K562 (cell line): ENCODE data around the gene MARS1. TPM values are rescaled to one million over a fixed set of nuclear protein-coding genes. Genes with fewer than 3 reads are reported as not detected.

ENCODE experiments used
- DDX20 ChIP-seq: fragments of 450-650 bp; IDR thresholded peaks from 2 replicates; pipeline ENCODE4 v1.6.1; 2016; ENCODE audit warnings: missing genetic modification characterization, low read depth, mild to moderate bottlenecking, missing compliant biosample characterization, moderate library complexity
- E2F4 ChIP-seq: sonication (generic); formaldehyde crosslinking; IDR thresholded peaks from 2 replicates; pipeline ENCODE4 v1.8.0; 2022; ENCODE audit warnings: mild to moderate bottlenecking, low read depth, missing genetic modification reagents
- ELF2 ChIP-seq: fragments of 250-450 bp; sonication (Bioruptor Pico); IDR thresholded peaks from 2 replicates; pipeline ENCODE4 v1.5.0; 2021; ENCODE audit warnings: mild to moderate bottlenecking
- HEY1 ChIP-seq: fragments of 250-450 bp; sonication (Bioruptor Pico); IDR thresholded peaks from 2 replicates; pipeline ENCODE4 v1.5.0; 2020; ENCODE audit warnings: mild to moderate bottlenecking, moderate library complexity, borderline replicate concordance
- HLTF ChIP-seq: fragments of 450-650 bp; IDR thresholded peaks from 2 replicates; pipeline ENCODE4 v1.6.1; 2016
- IRF2 ChIP-seq: sonication (generic); formaldehyde crosslinking; IDR thresholded peaks from 2 replicates; pipeline ENCODE4 v1.8.1; 2022; ENCODE audit warnings: mild to moderate bottlenecking, missing genetic modification reagents
- MXD1 ChIP-seq: fragments of 250-450 bp; sonication (Bioruptor Pico); IDR thresholded peaks from 2 replicates; pipeline ENCODE4 v1.8.0; 2021; ENCODE audit warnings: borderline replicate concordance, mild to moderate bottlenecking, moderate library complexity; ENCODE audit not compliant: poor library complexity, severe bottlenecking
- PHF21A ChIP-seq: fragments of 450-650 bp; IDR thresholded peaks from 2 replicates; pipeline ENCODE4 v1.6.1; 2017; ENCODE audit warnings: low read depth, borderline replicate concordance
- RAD21 ChIP-seq, 2 experiments: fragments of 250-450 bp in 1 of 2; fragments of 450-650 bp in 1 of 2; sonication (Bioruptor Pico) in 1 of 2; formaldehyde crosslinking in 1 of 2; IDR thresholded peaks in 1 of 2; conservative IDR thresholded peaks in 1 of 2; 2 replicates each; pipeline versions ENCODE4 v1.4.0 to v1.8.0; 2020 to 2022; ENCODE audit warnings: mild to moderate bottlenecking in 2 of 2, moderate library complexity in 1 of 2
- RUNX1 ChIP-seq: sonication (generic); IDR thresholded peaks from 2 replicates; pipeline ENCODE4 v1.6.1; 2016; ENCODE audit warnings: antibody characterized with exemption, low read depth
- SRSF1 ChIP-seq: fragments of 200-400 bp; formaldehyde crosslinking; IDR thresholded peaks from 2 replicates; pipeline ENCODE4 v1.6.1; 2017; ENCODE audit warnings: mild to moderate bottlenecking, low read depth, low read length, moderate library complexity
- STAT5A ChIP-seq: IDR thresholded peaks from 2 replicates; pipeline ENCODE4 v1.6.1; 2012; ENCODE audit warnings: low read length, inconsistent platforms, borderline replicate concordance
- TCF7L2 ChIP-seq: fragments of 150-350 bp; IDR thresholded peaks from 2 replicates; pipeline ENCODE4 v1.6.1; 2016; ENCODE audit warnings: low read depth, mild to moderate bottlenecking, low read length, moderate library complexity
- ZNF324 ChIP-seq: fragments of 250-450 bp; sonication (Bioruptor Pico); IDR thresholded peaks from 2 replicates; pipeline ENCODE4 v1.4.0; 2020; ENCODE audit warnings: mild to moderate bottlenecking
- ZNF79 ChIP-seq: fragments of 250-450 bp; sonication (Bioruptor Pico); IDR thresholded peaks from 2 replicates; pipeline ENCODE4 v1.4.0; 2020; ENCODE audit warnings: low read depth, mild to moderate bottlenecking, moderate library complexity
- ZSCAN32 ChIP-seq: fragments of 450-650 bp; formaldehyde crosslinking; IDR thresholded peaks from 2 replicates; pipeline ENCODE4 v1.4.0; 2020; ENCODE audit warnings: mild to moderate bottlenecking, moderate library complexity
- polyA plus RNA-seq, 8 experiments: library from polyadenylated mRNA; depleted of rRNA in 4 of 8; stranded (reverse) in 5 of 8; unstranded in 3 of 8; fragments of >200 nt; fragmentation: Nextera tagmentation in 2 of 8; fragmentation: Illumina TruSeq in 1 of 8; extraction: Ambion mirVana in 2 of 8; extraction: Trizol in 1 of 8; gene quantifications; 2 replicates each; pipeline versions ENCODE4 v1.2.1 to v1.2.3, GENCODE V29; 2011 to 2014; ENCODE audit warnings: inconsistent platforms in 1 of 8, missing spikeins in 1 of 8
- total RNA-seq, 7 experiments: library from RNA; depleted of rRNA in 6 of 7; stranded (reverse); fragments of >200 nt in 6 of 7; fragmentation: Illumina TruSeq in 2 of 7; extraction: Trizol in 2 of 7; gene quantifications; 2 replicates each; pipeline versions ENCODE4 v1.2.1 to v1.2.3, GENCODE V29; 2011 to 2021; ENCODE audit warnings: low replicate concordance in 1 of 7
- TF ChIP-seq, protein P1 (sequence below): IDR thresholded peaks from 3 replicates; pipeline ENCODE4 v1.6.1; 2011; ENCODE audit warnings: borderline replicate concordance, mild to moderate bottlenecking; ENCODE audit not compliant: insufficient read length, insufficient read depth
- TF ChIP-seq, protein P2 (sequence below): fragments of 250-450 bp; sonication (Bioruptor Pico); IDR thresholded peaks from 2 replicates; pipeline ENCODE4 v1.8.0; 2022; ENCODE audit warnings: moderate library complexity, mild to moderate bottlenecking, inconsistent platforms

The MARS1 gene
- total and polyA plus RNA-seq, 9 of the 15 experiments (the other 6 are each of a cell fraction or from before 2014, with no cell fraction given) = 117 to 382 (median 220) TPM

DNA sequence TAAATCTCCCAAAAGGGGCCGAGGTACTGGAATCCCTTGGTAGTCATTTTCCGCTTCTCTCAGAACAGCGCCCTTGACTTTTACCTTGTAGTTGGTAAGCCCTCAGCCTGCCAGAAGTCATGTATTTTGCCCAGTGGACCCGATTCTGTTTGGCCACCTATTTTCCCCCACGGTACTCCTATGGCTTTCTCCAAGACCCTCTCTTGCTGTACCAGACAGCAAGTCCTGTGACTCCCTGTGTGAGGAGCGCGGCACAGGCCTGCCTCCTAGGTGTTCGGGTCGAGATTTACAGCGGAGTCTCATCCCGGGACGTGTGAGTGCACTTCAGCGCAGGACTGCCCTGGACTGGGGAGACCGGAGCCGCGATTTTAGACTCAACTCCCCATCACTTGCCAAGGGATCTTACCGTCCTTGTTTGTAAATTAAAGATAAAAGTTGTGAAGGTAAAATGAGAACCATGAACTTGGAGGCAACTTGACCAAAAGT lies 33.7 kb downstream of the MARS1 start (continued):
- TF ChIP-seq ELF2 (no peak), DDX20 (tag) (no peak), RUNX1 (no peak), E2F4 (CRISPR knock-in tag) (no peak), ZSCAN32 (CRISPR knock-in tag) (peak; percentile 23; the same call in 1 of the 2 replicates), ZNF324 (CRISPR knock-in tag) (peak; percentile 4; the same call in 1 of the 2 replicates), ZNF79 (CRISPR knock-in tag) (peak; percentile 36; the same call in 1 of the 2 replicates), MXD1 (CRISPR knock-in tag) (no peak), SRSF1 (no peak), RAD21 (CRISPR knock-in tag; conservative IDR thresholded peaks at IDR 0.05 in 1 of 2, IDR thresholded peaks at IDR 0.05 in 1 of 2) (peak in 1 of 2 experiments; percentile 27; a peak in 1 of 4 replicates), HEY1 (CRISPR knock-in tag) (no peak), PHF21A (0 out of 2 replicates have a peak, but pooled peaks have one; percentile 56), TCF7L2 (no peak), STAT5A (0 out of 2 replicates have a peak, but pooled peaks have one; percentile 0), HLTF (0 out of 2 replicates have a peak, but pooled peaks have one; percentile 4), IRF2 (CRISPR knock-in tag) (no peak)
- TF ChIP-seq, protein P1, sequence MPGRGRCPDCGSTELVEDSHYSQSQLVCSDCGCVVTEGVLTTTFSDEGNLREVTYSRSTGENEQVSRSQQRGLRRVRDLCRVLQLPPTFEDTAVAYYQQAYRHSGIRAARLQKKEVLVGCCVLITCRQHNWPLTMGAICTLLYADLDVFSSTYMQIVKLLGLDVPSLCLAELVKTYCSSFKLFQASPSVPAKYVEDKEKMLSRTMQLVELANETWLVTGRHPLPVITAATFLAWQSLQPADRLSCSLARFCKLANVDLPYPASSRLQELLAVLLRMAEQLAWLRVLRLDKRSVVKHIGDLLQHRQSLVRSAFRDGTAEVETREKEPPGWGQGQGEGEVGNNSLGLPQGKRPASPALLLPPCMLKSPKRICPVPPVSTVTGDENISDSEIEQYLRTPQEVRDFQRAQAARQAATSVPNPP = no peak
- TF ChIP-seq, protein P2, sequence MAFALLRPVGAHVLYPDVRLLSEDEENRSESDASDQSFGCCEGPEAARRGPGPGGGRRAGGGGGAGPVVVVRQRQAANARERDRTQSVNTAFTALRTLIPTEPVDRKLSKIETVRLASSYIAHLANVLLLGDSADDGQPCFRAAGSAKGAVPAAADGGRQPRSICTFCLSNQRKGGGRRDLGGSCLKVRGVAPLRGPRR (CRISPR knock-in tag) = no peak
